Neural cell (in vitro differentiated cells): ENCODE results near the gene COPRS. TPM values are rescaled to one million over a fixed set of nuclear protein-coding genes. Genes with fewer than 3 reads are reported as not detected.
"Not testable (repeated sequence)": the region's sequence is repeated elsewhere in the genome, so short reads cannot be mapped to it uniquely, and the experiment has no call there.

Source experiments
- H2AFZ ChIP-seq: fragments of 200-600, 300-800 bp; sonication (generic), shearing (Covaris generic); 2 replicates; pipeline ENCODE4 v1.6.0; 2014; ENCODE audit warnings: low read depth, mild to moderate bottlenecking, antibody characterized with exemption, low read length, moderate library complexity
- H3F3A ChIP-seq: fragments of 200-600 bp; shearing (Covaris generic); 2 replicates; pipeline ENCODE4 v1.6.1; 2016; ENCODE audit warnings: mild to moderate bottlenecking, moderate library complexity, mixed read lengths, antibody characterized with exemption, low read length; ENCODE audit not compliant: insufficient read depth, poor library complexity, severe bottlenecking
- H3K27ac ChIP-seq: fragments of 200-600, 300-800 bp; sonication (generic), shearing (Covaris generic); 2 replicates; pipeline ENCODE4 v1.5.1; 2014; ENCODE audit warnings: mild to moderate bottlenecking, low read length, moderate library complexity
- H3K27me3 ChIP-seq: fragments of 300-800, 200-600 bp; sonication (generic), shearing (Covaris generic); 2 replicates; pipeline ENCODE4 v1.6.0; 2014; ENCODE audit warnings: mild to moderate bottlenecking, low read depth, low read length, moderate library complexity; ENCODE audit not compliant: insufficient read depth
- H3K36me3 ChIP-seq: fragments of 300-800, 200-600 bp; sonication (generic), shearing (Covaris generic); 2 replicates; pipeline ENCODE4 v1.5.1; 2014; ENCODE audit warnings: mild to moderate bottlenecking, antibody characterized with exemption, low read length, moderate library complexity; ENCODE audit not compliant: insufficient read depth
- H3K4me2 ChIP-seq: fragments of 300-800, 200-600 bp; sonication (generic), shearing (Covaris generic); 2 replicates; pipeline ENCODE4 v1.6.0; 2014; ENCODE audit warnings: mild to moderate bottlenecking, low read length
- H3K4me3 ChIP-seq: fragments of 300-800, 200-600 bp; sonication (generic), shearing (Covaris generic); 2 replicates; pipeline ENCODE4 v1.5.1; 2014; ENCODE audit warnings: mild to moderate bottlenecking, low read length, moderate library complexity
- H3K79me2 ChIP-seq: fragments of 200-600 bp; shearing (Covaris generic); replicated peaks from 2 replicates; pipeline ENCODE4 v1.6.0; 2014; ENCODE audit warnings: mild to moderate bottlenecking, low read length, moderate library complexity; ENCODE audit not compliant: insufficient read depth
- H3K9ac ChIP-seq: fragments of 300-800, 200-600 bp; sonication (generic), shearing (Covaris generic); 2 replicates; pipeline ENCODE4 v1.6.1; 2016; ENCODE audit warnings: mild to moderate bottlenecking, low read length, mixed read lengths
- H3K9me2 ChIP-seq: fragments of 200-600 bp; shearing (Covaris generic); 2 replicates; pipeline ENCODE4 v1.6.1; 2016; ENCODE audit warnings: mild to moderate bottlenecking, low read length, mixed read lengths; ENCODE audit not compliant: insufficient read depth
- H3K9me3 ChIP-seq: fragments of 200-600, 300-800 bp; sonication (generic), shearing (Covaris generic); 2 replicates; pipeline ENCODE4 v1.6.1; 2016; ENCODE audit warnings: mild to moderate bottlenecking, mixed run types, low read length, moderate library complexity, mixed read lengths
- H4K20me1 ChIP-seq: fragments of 200-600 bp; shearing (Covaris generic); 2 replicates; pipeline ENCODE4 v1.6.1; 2016; ENCODE audit warnings: mild to moderate bottlenecking, mixed run types; ENCODE audit not compliant: insufficient read depth
- CTCF ChIP-seq: fragments of 450-650 bp; IDR thresholded peaks from 2 replicates; pipeline ENCODE4 v1.5.1; 2014; ENCODE audit warnings: antibody characterized with exemption, mild to moderate bottlenecking, moderate library complexity; ENCODE audit not compliant: poor library complexity, severe bottlenecking
- EP300 ChIP-seq: fragments of 450-650 bp; conservative IDR thresholded peaks from 2 replicates; pipeline ENCODE4 v1.6.1; 2014; ENCODE audit warnings: antibody characterized with exemption, mild to moderate bottlenecking, moderate library complexity; ENCODE audit not compliant: poor library complexity, severe bottlenecking
- EZH2 ChIP-seq: fragments of 200-600, 300-800 bp; shearing (Covaris generic), sonication (generic); IDR thresholded peaks from 2 replicates; pipeline ENCODE4 v1.6.1; 2014; ENCODE audit warnings: antibody characterized with exemption, low read length, borderline replicate concordance, mild to moderate bottlenecking; ENCODE audit not compliant: insufficient read depth, poor library complexity, severe bottlenecking
- MXI1 ChIP-seq: fragments of 450-650 bp; conservative IDR thresholded peaks from 2 replicates; pipeline ENCODE4 v1.6.1; 2014; ENCODE audit warnings: antibody characterized with exemption, mild to moderate bottlenecking; ENCODE audit not compliant: poor library complexity, severe bottlenecking
- POLR2AphosphoS5 ChIP-seq: IDR thresholded peaks from 2 replicates; pipeline ENCODE4 v1.6.1; 2012
- RAD21 ChIP-seq: fragments of 450-650 bp; conservative IDR thresholded peaks from 2 replicates; pipeline ENCODE4 v1.6.1; 2014; ENCODE audit warnings: antibody characterized with exemption, mild to moderate bottlenecking, moderate library complexity
- REST ChIP-seq: IDR thresholded peaks from 2 replicates; pipeline ENCODE4 v1.6.1; 2012; ENCODE audit warnings: borderline replicate concordance
- SMC3 ChIP-seq: fragments of 450-650 bp; conservative IDR thresholded peaks from 2 replicates; pipeline ENCODE4 v1.6.1; 2014; ENCODE audit warnings: antibody characterized with exemption, mild to moderate bottlenecking, moderate library complexity; ENCODE audit not compliant: poor library complexity
- TAF1 ChIP-seq: IDR thresholded peaks from 2 replicates; pipeline ENCODE4 v1.6.1; 2012; ENCODE audit warnings: low read depth
- polyA plus RNA-seq: library from polyadenylated mRNA; depleted of rRNA; stranded (reverse); fragments of >200 nt; gene quantifications from 2 replicates; pipeline ENCODE4 v1.2.3, GENCODE V29; 2014

The COPRS gene
- polyA plus RNA-seq, 1 donor from 2014 or later = 67.9 TPM

GRCh38 chr17:31820691-31821435 is 38.2 kb downstream of the COPRS start:
- H3K4me3 ChIP-seq = no peak overlapping the region
- no peaks in the 10 kb centered on the region for H3K27me3 ChIP-seq
- no peaks in the 10 kb centered on the region for H3K9me3 ChIP-seq
- H4K20me1 ChIP-seq = no peaks in the 10 kb centered on the region
- H3K9ac ChIP-seq = no peak overlapping the region
- H3K27ac ChIP-seq = no peak overlapping the region
- no peak for TF ChIP-seq POLR2AphosphoS5
- TF ChIP-seq EP300 = no peak
- no peak for TF ChIP-seq EZH2
- no peak for TF ChIP-seq CTCF
- no peak for TF ChIP-seq REST
- TF ChIP-seq TAF1 = no peak
- no peak for TF ChIP-seq MXI1
- TF ChIP-seq SMC3 = no peak
- TF ChIP-seq RAD21 = no peak
- H3K4me2 ChIP-seq = no peak overlapping the region
- no peaks in the 10 kb centered on the region for H3F3A ChIP-seq
- no peaks in the 10 kb centered on the region for H3K9me2 ChIP-seq
- no peaks in the 10 kb centered on the region for H3K79me2 ChIP-seq
- H2AFZ ChIP-seq = no peak overlapping the region
- no peaks in the 10 kb centered on the region for H3K36me3 ChIP-seq

- TF ChIP-seq RAD21 = no peak
- H3K9me2 ChIP-seq = no peaks in the 10 kb centered on the region
- no peaks in the 10 kb centered on the region for H4K20me1 ChIP-seq
- no peaks in the 10 kb centered on the region for H3K36me3 ChIP-seq
- H2AFZ ChIP-seq = no peak overlapping the region
- no peaks in the 10 kb centered on the region for H3K9me3 ChIP-seq
- no peak overlapping the region for H3K4me2 ChIP-seq
- no peak overlapping the region for H3K9ac ChIP-seq
- no peaks in the 10 kb centered on the region for H3F3A ChIP-seq
- H3K79me2 ChIP-seq = no peaks in the 10 kb centered on the region
- H3K27me3 ChIP-seq = no peaks in the 10 kb centered on the region
- no peak overlapping the region for H3K4me3 ChIP-seq
- no peak overlapping the region for H3K27ac ChIP-seq
These were observed 39.5 kb downstream of the COPRS start for GRCh38 chr17:31819578-31819977.

- H3F3A ChIP-seq = not testable (repeated sequence)
These were observed 40.2 kb downstream of the COPRS start for GRCh38 chr17:31818863-31819262.

More at GRCh38 chr17:31818863-31819262, 40.2 kb downstream of the COPRS start:
- not testable (repeated sequence) for H3K9me3 ChIP-seq, H3K36me3 ChIP-seq, H4K20me1 ChIP-seq, H3K27me3 ChIP-seq, H3K79me2 ChIP-seq, H3K9ac ChIP-seq, H2AFZ ChIP-seq, H3K9me2 ChIP-seq, H3K4me3 ChIP-seq, H3K27ac ChIP-seq, H3K4me2 ChIP-seq
